ENCODE results near the gene AFG3L2.

GRCh38 chr18:12373116-12373770, 3.8 kb downstream of the AFG3L2 start:
- no peak for TF ChIP-seq POLR2A (IDR thresholded peaks at IDR 0.05)
- no peak for TF ChIP-seq CTCF (IDR thresholded peaks at IDR 0.05)
- no peak for TF ChIP-seq POLR2AphosphoS5 (IDR thresholded peaks at IDR 0.05)
